GM10248 (cell line): Measurements from ENCODE around the gene MTHFD2L.

Source experiments
- CTCF ChIA-PET: fragments of 300-600 bp; sonication (Branson Sonifier 250); formaldehyde crosslinking; extraction: SDS; loops from one replicate; lab custom pipeline; 2021; ENCODE audit warnings: antibody characterized with exemption; lab: Yijun Ruan, JAX
- POLR2A ChIA-PET: fragments of 350-650 bp; sonication (Branson Sonifier 250); formaldehyde crosslinking; extraction: SDS; loops from one replicate; lab custom pipeline; 2020; ENCODE audit warnings: antibody characterized with exemption; lab: Yijun Ruan, JAX
- DNase-seq: peaks from one replicate; pipeline ENCODE4 v3.0.0; 2012; ENCODE audit errors: extremely low spot score
- CTCF ChIP-seq: IDR thresholded peaks from 2 replicates; pipeline ENCODE4 v1.5.1; 2012; ENCODE audit warnings: mild to moderate bottlenecking, low read depth; ENCODE audit errors: extremely low read depth, missing control alignments, control extremely low read depth

MTHFD2L gene

GRCh38 chr4:74330295-74330750 is 172.4 kb downstream of the MTHFD2L start:
- no peak for DNase-seq
- CTCF ChIA-PET: interaction anchor here (5.8 kb wide), 1 partner anchor 9 kb away, joined by 22 read pairs; no protein-coding TSS in a partner anchor
- no peak for TF ChIP-seq CTCF
- POLR2A ChIA-PET: no interaction called here

GRCh38 chr4:74331252-74331651 is 173.3 kb downstream of the MTHFD2L start:
- ChIA-PET CTCF (interaction anchor here (5.8 kb wide), 1 partner anchor 10 kb away, joined by 22 read pairs; no protein-coding TSS in a partner anchor), POLR2A (no interaction called here)
- no peak for DNase-seq
- no peak for TF ChIP-seq CTCF

- no peak for TF ChIP-seq CTCF
- CTCF ChIA-PET: interaction anchor here (1.8 to 5.8 kb wide), 2 partner anchors 11 to 12 kb away, joined by 5 to 22 read pairs; no protein-coding TSS in a partner anchor
- POLR2A ChIA-PET: no interaction called here
- no peak for DNase-seq
Measured at GRCh38 chr4:74331944-74332343, 174.0 kb downstream of the MTHFD2L start.

- DNase-seq: no peak
- ChIA-PET POLR2A (no interaction called here), CTCF (no interaction called here)
- no peak for TF ChIP-seq CTCF
Measured at GRCh38 chr4:74334636-74335035, 176.7 kb downstream of the MTHFD2L start.

- DNase-seq: no peak
- CTCF ChIA-PET: interaction anchor here (2.8 kb wide), 1 partner anchor 15 kb away, joined by 12 read pairs; no protein-coding TSS in a partner anchor
- no peak for TF ChIP-seq CTCF
- POLR2A ChIA-PET: no interaction called here
Measured at GRCh38 chr4:74335341-74336021, 177.6 kb downstream of the MTHFD2L start.

GRCh38 chr4:74338792-74339333 is 180.9 kb downstream of the MTHFD2L start:
- ChIA-PET POLR2A (no interaction called here), CTCF (interaction anchor here (0.9 kb wide), 1 partner anchor 111 kb away, joined by 3 read pairs; no protein-coding TSS in a partner anchor)
- no peak for TF ChIP-seq CTCF
- DNase-seq: no peak
